ENCODE results near the gene PRRT4.
A peak's percentile ranks its signal among the peaks of the same experiment; 100 is the strongest.

PRRT4 gene

GRCh38 chr7:128309124-128309523, 52.4 kb downstream of the PRRT4 start:
- intact Hi-C loops (cut with DNase I), result no loop called here
- no peak for DNase-seq

GRCh38 chr7:128307061-128307460, 54.4 kb downstream of the PRRT4 start:
- DNase-seq, result no peak
- intact Hi-C loops (cut with DNase I), result no loop called here

- DNase-seq, result no peak
- intact Hi-C loops (cut with DNase I), result no loop called here
Measured at GRCh38 chr7:128304212-128304611, 57.3 kb downstream of the PRRT4 start.

GRCh38 chr7:128303643-128304042, 57.8 kb downstream of the PRRT4 start:
- intact Hi-C loops (cut with DNase I), result no loop called here

GRCh38 chr7:128303133-128303532, 58.4 kb downstream of the PRRT4 start:
- intact Hi-C loops (cut with DNase I), result no loop called here
- DNase-seq, result no peak

More at GRCh38 chr7:128303643-128304042, 57.8 kb downstream of the PRRT4 start:
- DNase-seq, result no peak

- peak in 7 of 10 donors; percentile 19 to 92 (median 48) for DNase-seq
- intact Hi-C loops (cut with DNase I), result no loop called here
Measured at GRCh38 chr7:128302139-128302538, 59.4 kb downstream of the PRRT4 start.

All from posterior cingulate gyrus (tissue), 11 donors.